PFSK-1 (cell line): ENCODE results near the gene TRPV5.

ENCODE experiments used
- FOXP2 ChIP-seq: optimal IDR thresholded peaks from 2 replicates; pipeline ENCODE3; 2011; ENCODE audit warnings: borderline replicate concordance, control low read depth, inconsistent platforms; ENCODE audit not compliant: insufficient read depth; ENCODE audit errors: extremely low read length, extremely low read depth
- POLR2AphosphoS5 ChIP-seq: IDR thresholded peaks from 2 replicates; pipeline ENCODE4 v1.6.1; 2012; ENCODE audit warnings: low read depth, mild to moderate bottlenecking, control low read depth, low read length, moderate library complexity
- SIN3A ChIP-seq: IDR thresholded peaks from 2 replicates; pipeline ENCODE4 v1.6.1; 2012; ENCODE audit warnings: mild to moderate bottlenecking, low read length, moderate library complexity, borderline replicate concordance; ENCODE audit not compliant: insufficient read depth
- TAF1 ChIP-seq: IDR thresholded peaks from 2 replicates; pipeline ENCODE4 v1.6.1; 2012; ENCODE audit warnings: low read length, control low read depth, borderline replicate concordance; ENCODE audit not compliant: insufficient read depth
- TF ChIP-seq, protein P1 (sequence below), 2 experiments: IDR thresholded peaks; 2 replicates each; pipeline versions ENCODE4 v1.6.1 to v1.8.0; 2011 to 2012; ENCODE audit warnings: low read depth in 2 of 2, low read length in 2 of 2, control low read depth in 1 of 2, inconsistent platforms in 1 of 2, mild to moderate bottlenecking in 1 of 2, moderate library complexity in 1 of 2; ENCODE audit not compliant: insufficient read depth in 1 of 2

The TRPV5 gene

DNA sequence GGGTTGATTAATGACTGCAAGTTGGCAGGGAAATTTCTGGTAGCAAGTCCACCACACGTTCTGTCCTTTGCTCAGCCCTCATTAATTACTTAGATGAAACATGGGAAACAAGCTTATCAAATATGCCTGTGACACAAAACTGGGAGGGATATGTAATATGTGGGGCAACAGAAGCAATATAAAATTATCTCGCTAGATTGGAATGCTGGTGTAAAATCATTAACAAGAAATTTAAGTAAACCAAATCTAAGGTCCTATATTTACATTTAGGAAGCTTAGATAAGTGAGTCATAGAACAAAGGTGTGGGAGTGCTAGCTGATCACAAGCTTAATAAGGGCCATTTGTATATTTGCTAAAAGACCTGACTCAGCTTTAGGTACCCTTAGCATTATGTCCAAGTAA is 23.5 kb downstream of the TRPV5 start:
- TF ChIP-seq TAF1 (no peak), SIN3A (no peak), POLR2AphosphoS5 (no peak), FOXP2 (no peak)
- TF ChIP-seq, protein P1, sequence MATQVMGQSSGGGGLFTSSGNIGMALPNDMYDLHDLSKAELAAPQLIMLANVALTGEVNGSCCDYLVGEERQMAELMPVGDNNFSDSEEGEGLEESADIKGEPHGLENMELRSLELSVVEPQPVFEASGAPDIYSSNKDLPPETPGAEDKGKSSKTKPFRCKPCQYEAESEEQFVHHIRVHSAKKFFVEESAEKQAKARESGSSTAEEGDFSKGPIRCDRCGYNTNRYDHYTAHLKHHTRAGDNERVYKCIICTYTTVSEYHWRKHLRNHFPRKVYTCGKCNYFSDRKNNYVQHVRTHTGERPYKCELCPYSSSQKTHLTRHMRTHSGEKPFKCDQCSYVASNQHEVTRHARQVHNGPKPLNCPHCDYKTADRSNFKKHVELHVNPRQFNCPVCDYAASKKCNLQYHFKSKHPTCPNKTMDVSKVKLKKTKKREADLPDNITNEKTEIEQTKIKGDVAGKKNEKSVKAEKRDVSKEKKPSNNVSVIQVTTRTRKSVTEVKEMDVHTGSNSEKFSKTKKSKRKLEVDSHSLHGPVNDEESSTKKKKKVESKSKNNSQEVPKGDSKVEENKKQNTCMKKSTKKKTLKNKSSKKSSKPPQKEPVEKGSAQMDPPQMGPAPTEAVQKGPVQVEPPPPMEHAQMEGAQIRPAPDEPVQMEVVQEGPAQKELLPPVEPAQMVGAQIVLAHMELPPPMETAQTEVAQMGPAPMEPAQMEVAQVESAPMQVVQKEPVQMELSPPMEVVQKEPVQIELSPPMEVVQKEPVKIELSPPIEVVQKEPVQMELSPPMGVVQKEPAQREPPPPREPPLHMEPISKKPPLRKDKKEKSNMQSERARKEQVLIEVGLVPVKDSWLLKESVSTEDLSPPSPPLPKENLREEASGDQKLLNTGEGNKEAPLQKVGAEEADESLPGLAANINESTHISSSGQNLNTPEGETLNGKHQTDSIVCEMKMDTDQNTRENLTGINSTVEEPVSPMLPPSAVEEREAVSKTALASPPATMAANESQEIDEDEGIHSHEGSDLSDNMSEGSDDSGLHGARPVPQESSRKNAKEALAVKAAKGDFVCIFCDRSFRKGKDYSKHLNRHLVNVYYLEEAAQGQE (IDR thresholded peaks at IDR 0.05; ENCODE audit: insufficient read depth in 1 of 2, low read depth in 2 of 2, low read length in 2 of 2) = no peak

DNA sequence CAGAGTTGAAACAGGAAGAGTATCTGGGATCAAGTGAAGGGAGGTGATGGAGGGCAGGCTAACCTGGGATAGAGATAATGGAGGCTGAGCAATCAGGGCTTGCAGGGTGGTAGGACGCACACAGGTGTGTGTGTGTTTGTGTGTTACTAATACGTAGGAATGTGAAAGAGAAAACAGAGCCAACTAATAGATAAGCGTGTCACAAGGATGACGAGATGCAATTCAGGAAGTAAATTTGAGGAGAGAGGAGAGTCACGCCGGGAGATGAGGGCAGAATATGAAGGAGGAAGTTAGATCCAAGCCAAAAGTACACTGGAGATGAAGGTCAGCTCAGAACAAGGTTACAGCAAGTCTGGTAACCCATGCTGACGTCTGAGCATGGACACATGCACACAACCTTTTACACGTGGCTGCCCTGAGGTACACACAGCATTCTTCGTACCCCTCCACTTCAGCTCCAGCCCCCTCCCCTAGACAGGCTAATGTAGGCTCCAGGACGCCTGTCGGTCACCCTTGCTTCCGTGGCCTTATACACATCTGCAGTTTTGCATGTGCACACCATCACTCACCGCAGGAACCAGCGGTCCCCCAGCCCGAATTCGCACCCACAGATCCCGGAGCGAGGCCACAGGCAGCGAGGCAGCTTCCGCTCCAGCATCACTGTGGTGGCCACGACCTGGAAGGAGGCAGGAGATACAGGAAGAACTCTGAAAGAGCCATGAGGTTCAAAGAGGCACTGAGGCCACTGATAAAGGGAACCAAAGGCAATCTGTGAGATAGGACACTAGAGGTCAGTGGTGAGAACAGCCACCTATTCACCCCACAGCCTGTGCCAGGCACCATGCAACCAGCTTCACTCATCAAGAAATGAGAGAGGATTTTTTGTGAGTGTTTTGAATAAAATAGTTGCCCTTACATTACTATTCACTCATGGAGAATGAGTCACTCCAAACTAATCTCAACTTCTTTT is 24.3 kb downstream of the TRPV5 start:
- TF ChIP-seq, protein P1 (IDR thresholded peaks at IDR 0.05; ENCODE audit: insufficient read depth in 1 of 2, low read depth in 2 of 2, low read length in 2 of 2) = no peak
- no peak for TF ChIP-seq FOXP2

DNA sequence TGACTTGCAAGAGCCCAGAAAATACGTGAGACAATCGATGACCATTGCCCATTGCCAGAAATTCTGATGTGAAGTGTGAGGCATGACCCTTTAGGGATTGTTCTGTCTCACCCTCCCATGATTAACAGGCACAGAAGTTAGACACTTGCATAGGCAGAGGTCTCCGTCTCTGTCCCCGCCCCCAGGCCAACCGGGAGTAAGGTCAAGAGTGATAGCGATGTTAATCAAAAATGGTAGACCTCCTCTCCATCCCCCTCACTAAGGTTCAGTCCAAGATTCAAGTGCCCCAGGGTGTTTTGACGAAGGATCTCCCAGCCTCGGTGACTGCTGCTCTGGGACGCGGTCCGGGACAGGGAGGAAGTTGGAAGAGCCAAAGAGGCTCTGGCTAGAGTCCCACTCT is 25.3 kb downstream of the TRPV5 start:
- TF ChIP-seq, protein P1 (IDR thresholded peaks at IDR 0.05; ENCODE audit: insufficient read depth in 1 of 2, low read depth in 2 of 2, low read length in 2 of 2) = no peak
- TF ChIP-seq SIN3A (no peak), TAF1 (no peak), POLR2AphosphoS5 (no peak), FOXP2 (no peak)

DNA sequence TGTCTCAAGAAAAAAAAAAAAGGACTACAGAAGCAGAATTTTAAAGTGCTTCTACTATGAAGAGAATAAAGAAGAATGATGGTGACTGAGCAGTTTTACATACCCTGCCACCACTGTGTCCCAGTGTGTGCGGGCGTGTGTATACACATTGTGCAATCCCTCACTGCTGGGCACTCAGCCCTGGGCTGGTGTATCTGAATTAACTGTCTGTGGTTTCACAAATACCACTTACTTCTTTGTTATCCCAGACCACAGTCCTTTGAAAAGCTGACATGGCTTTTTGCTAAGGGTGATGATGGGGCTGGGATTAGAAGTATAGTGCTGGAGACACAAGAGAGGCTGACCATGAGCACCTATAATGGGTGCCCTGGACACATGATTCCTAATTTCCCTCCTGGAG is 26.9 kb downstream of the TRPV5 start:
- TF ChIP-seq FOXP2 (no peak), TAF1 (no peak), POLR2AphosphoS5 (no peak), SIN3A (no peak)
- TF ChIP-seq, protein P1 (IDR thresholded peaks at IDR 0.05; ENCODE audit: insufficient read depth in 1 of 2, low read depth in 2 of 2, low read length in 2 of 2) = no peak

DNA sequence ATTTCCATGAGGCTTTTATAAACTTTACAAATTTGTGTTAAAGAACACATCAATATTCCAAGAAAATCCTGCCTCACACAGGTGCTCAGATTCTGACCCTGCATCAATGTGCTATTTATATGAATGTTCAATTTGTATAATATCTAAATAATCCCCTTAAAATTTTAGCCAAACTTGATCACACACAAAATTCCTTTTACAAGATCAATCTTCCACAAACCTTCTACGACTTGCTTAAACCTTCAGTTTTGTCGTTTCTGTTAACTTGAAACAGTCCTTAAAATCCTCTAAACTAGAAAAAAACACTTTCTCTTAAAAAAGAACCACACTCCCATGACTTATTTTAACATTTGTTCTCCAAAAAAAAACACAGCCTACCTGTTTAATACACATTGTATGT is 27.8 kb downstream of the TRPV5 start:
- no peak for TF ChIP-seq POLR2AphosphoS5
- TF ChIP-seq, protein P1 (IDR thresholded peaks at IDR 0.05; ENCODE audit: insufficient read depth in 1 of 2, low read depth in 2 of 2, low read length in 2 of 2) = no peak
- TF ChIP-seq TAF1 = no peak
- no peak for TF ChIP-seq SIN3A
- TF ChIP-seq FOXP2 = no peak
